ENCODE measurements around the gene ZIC5.

The ZIC5 gene

GRCh38 chr13:99970651-99971575 is 654 bp downstream of the ZIC5 start:
- ChIA-PET POLR2A (no interaction called here), CTCF (interaction anchor here (1.7 kb wide), 1 partner anchor 21 kb away, joined by 6 read pairs; no protein-coding TSS in a partner anchor)
- Histone ChIP-seq H3K4me3 (ENCODE audit: control insufficient read depth in 1 of 7, extremely low read depth in 1 of 7, insufficient read depth in 4 of 7, low read depth in 2 of 7, low read length in 6 of 7) (peak overlapping the region in 2 of 7 experiments; percentile 11 to 16), H3K27me3 (replicated peaks in 2 of 5; ENCODE audit: control insufficient read depth in 4 of 5, insufficient read depth in 5 of 5, low read length in 4 of 5) (peaks cover 35 to 97% (median 65%) of the 10 kb centered on the region in 5 experiments), H3K27ac (ENCODE audit: insufficient read depth in 1 of 2, low read depth in 1 of 2, low read length in 2 of 2, poor library complexity in 1 of 2, severe bottlenecking in 2 of 2) (no peak overlapping the region), H3K4me1 (ENCODE audit: control extremely low read depth in 1 of 4, control insufficient read depth in 4 of 4, insufficient read depth in 4 of 4, low read length in 3 of 4) (peaks cover 0 to 29% (median 12%) of the 10 kb centered on the region in 4 experiments), H3K36me3 (ENCODE audit: control insufficient read depth in 4 of 4, insufficient read depth in 4 of 4, low read length in 3 of 4) (no peaks in the 10 kb centered on the region), H3K9me3 (ENCODE audit: control extremely low read depth in 1 of 5, control insufficient read depth in 4 of 5, insufficient read depth in 2 of 5, low read depth in 1 of 5, low read length in 4 of 5) (peaks cover 0 to 4% (median 0%) of the 10 kb centered on the region in 5 experiments)
- 2% methylated on average over 90 of the region's 118 CpGs for WGBS (ENCODE audit: insufficient coverage)
- DNase-seq = peak in 1 of 3 donors; percentile 21

GRCh38 chr13:99969919-99970650 is 1.5 kb downstream of the ZIC5 start:
- Histone ChIP-seq H3K9me3 (ENCODE audit: control extremely low read depth in 1 of 5, control insufficient read depth in 4 of 5, insufficient read depth in 2 of 5, low read depth in 1 of 5, low read length in 4 of 5) (peaks cover 0 to 4% (median 0%) of the 10 kb centered on the region in 5 experiments), H3K27ac (ENCODE audit: insufficient read depth in 1 of 2, low read depth in 1 of 2, low read length in 2 of 2, poor library complexity in 1 of 2, severe bottlenecking in 2 of 2) (no peak overlapping the region), H3K27me3 (replicated peaks in 2 of 5; ENCODE audit: control insufficient read depth in 4 of 5, insufficient read depth in 5 of 5, low read length in 4 of 5) (peaks cover 31 to 97% (median 60%) of the 10 kb centered on the region in 5 experiments), H3K4me3 (ENCODE audit: control insufficient read depth in 1 of 7, extremely low read depth in 1 of 7, insufficient read depth in 4 of 7, low read depth in 2 of 7, low read length in 6 of 7) (peak overlapping the region in 4 of 7 experiments; percentile 11 to 45 (median 40)), H3K36me3 (ENCODE audit: control insufficient read depth in 4 of 4, insufficient read depth in 4 of 4, low read length in 3 of 4) (no peaks in the 10 kb centered on the region), H3K4me1 (ENCODE audit: control extremely low read depth in 1 of 4, control insufficient read depth in 4 of 4, insufficient read depth in 4 of 4, low read length in 3 of 4) (peaks cover 0 to 29% (median 12%) of the 10 kb centered on the region in 4 experiments)
- DNase-seq = peak in 1 of 3 donors; percentile 57
- WGBS (ENCODE audit: insufficient coverage) = 0% methylated on average over 51 of the region's 79 CpGs
- CTCF ChIA-PET = interaction anchor here (1.7 kb wide), 1 partner anchor 22 kb away, joined by 6 read pairs; no protein-coding TSS in a partner anchor
- POLR2A ChIA-PET = interaction anchor here (0.7 kb wide), 1 partner anchor 12 kb away, joined by 3 read pairs; no protein-coding TSS in a partner anchor

- CTCF ChIA-PET = interaction anchor here (1.7 kb wide), 1 partner anchor 23 kb away, joined by 6 read pairs; no protein-coding TSS in a partner anchor
- peaks cover 0 to 29% (median 12%) of the 10 kb centered on the region in 4 experiments for H3K4me1 ChIP-seq (ENCODE audit: control extremely low read depth in 1 of 4, control insufficient read depth in 4 of 4, insufficient read depth in 4 of 4, low read length in 3 of 4)
- 7% methylated on average over 41 of the region's 52 CpGs for WGBS (ENCODE audit: insufficient coverage)
- no peaks in the 10 kb centered on the region for H3K36me3 ChIP-seq (ENCODE audit: control insufficient read depth in 4 of 4, insufficient read depth in 4 of 4, low read length in 3 of 4)
- DNase-seq = no peak
- POLR2A ChIA-PET = interaction anchor here (0.7 kb wide), 1 partner anchor 13 kb away, joined by 3 read pairs; no protein-coding TSS in a partner anchor
- H3K4me3 ChIP-seq (ENCODE audit: control insufficient read depth in 1 of 7, extremely low read depth in 1 of 7, insufficient read depth in 4 of 7, low read depth in 2 of 7, low read length in 6 of 7) = no peak overlapping the region
- peaks cover 0 to 4% (median 0%) of the 10 kb centered on the region in 5 experiments for H3K9me3 ChIP-seq (ENCODE audit: control extremely low read depth in 1 of 5, control insufficient read depth in 4 of 5, insufficient read depth in 2 of 5, low read depth in 1 of 5, low read length in 4 of 5)
- H3K27me3 ChIP-seq (replicated peaks in 2 of 5; ENCODE audit: control insufficient read depth in 4 of 5, insufficient read depth in 5 of 5, low read length in 4 of 5) = peaks cover 31 to 97% (median 55%) of the 10 kb centered on the region in 5 experiments
- no peak overlapping the region for H3K27ac ChIP-seq (ENCODE audit: insufficient read depth in 1 of 2, low read depth in 1 of 2, low read length in 2 of 2, poor library complexity in 1 of 2, severe bottlenecking in 2 of 2)
Observed at GRCh38 chr13:99969453-99969918, 2.1 kb downstream of the ZIC5 start.

- peak in 1 of 3 donors; percentile 19 for DNase-seq
Observed at GRCh38 chr13:99968521-99969452, 2.8 kb downstream of the ZIC5 start.

GRCh38 chr13:99967869-99968520 is 3.6 kb downstream of the ZIC5 start:
- Histone ChIP-seq H3K27me3 (replicated peaks in 2 of 5; ENCODE audit: control insufficient read depth in 4 of 5, insufficient read depth in 5 of 5, low read length in 4 of 5) (peaks cover 27 to 95% (median 48%) of the 10 kb centered on the region in 5 experiments), H3K27ac (ENCODE audit: insufficient read depth in 1 of 2, low read depth in 1 of 2, low read length in 2 of 2, poor library complexity in 1 of 2, severe bottlenecking in 2 of 2) (no peak overlapping the region), H3K4me3 (ENCODE audit: control insufficient read depth in 1 of 7, extremely low read depth in 1 of 7, insufficient read depth in 4 of 7, low read depth in 2 of 7, low read length in 6 of 7) (no peak overlapping the region), H3K9me3 (ENCODE audit: control extremely low read depth in 1 of 5, control insufficient read depth in 4 of 5, insufficient read depth in 2 of 5, low read depth in 1 of 5, low read length in 4 of 5) (peaks cover 0 to 4% (median 0%) of the 10 kb centered on the region in 5 experiments), H3K36me3 (ENCODE audit: control insufficient read depth in 4 of 4, insufficient read depth in 4 of 4, low read length in 3 of 4) (no peaks in the 10 kb centered on the region), H3K4me1 (ENCODE audit: control extremely low read depth in 1 of 4, control insufficient read depth in 4 of 4, insufficient read depth in 4 of 4, low read length in 3 of 4) (peaks cover 0 to 29% (median 12%) of the 10 kb centered on the region in 4 experiments)
- no peak for DNase-seq
- ChIA-PET POLR2A (no interaction called here), CTCF (interaction anchor here (1.4 to 1.6 kb wide), 2 partner anchors 12 to 309 kb away, joined by 3 read pairs; no protein-coding TSS in a partner anchor)
- 2% methylated on average over 48 of the region's 58 CpGs for WGBS (ENCODE audit: insufficient coverage)

More at GRCh38 chr13:99968521-99969452, 2.8 kb downstream of the ZIC5 start:
- WGBS (ENCODE audit: insufficient coverage) = 5% methylated on average over 77 of the region's 81 CpGs
- H3K9me3 ChIP-seq (ENCODE audit: control extremely low read depth in 1 of 5, control insufficient read depth in 4 of 5, insufficient read depth in 2 of 5, low read depth in 1 of 5, low read length in 4 of 5) = peaks cover 0 to 4% (median 0%) of the 10 kb centered on the region in 5 experiments
- ChIA-PET CTCF (interaction anchor here (1.6 kb wide), 1 partner anchor 310 kb away, joined by 3 read pairs; no protein-coding TSS in a partner anchor), POLR2A (no interaction called here)
- no peak overlapping the region for H3K4me3 ChIP-seq (ENCODE audit: control insufficient read depth in 1 of 7, extremely low read depth in 1 of 7, insufficient read depth in 4 of 7, low read depth in 2 of 7, low read length in 6 of 7)
- H3K36me3 ChIP-seq (ENCODE audit: control insufficient read depth in 4 of 4, insufficient read depth in 4 of 4, low read length in 3 of 4) = no peaks in the 10 kb centered on the region
- peaks cover 0 to 29% (median 12%) of the 10 kb centered on the region in 4 experiments for H3K4me1 ChIP-seq (ENCODE audit: control extremely low read depth in 1 of 4, control insufficient read depth in 4 of 4, insufficient read depth in 4 of 4, low read length in 3 of 4)
- H3K27me3 ChIP-seq (replicated peaks in 2 of 5; ENCODE audit: control insufficient read depth in 4 of 5, insufficient read depth in 5 of 5, low read length in 4 of 5) = peaks cover 31 to 97% (median 54%) of the 10 kb centered on the region in 5 experiments
- no peak overlapping the region for H3K27ac ChIP-seq (ENCODE audit: insufficient read depth in 1 of 2, low read depth in 1 of 2, low read length in 2 of 2, poor library complexity in 1 of 2, severe bottlenecking in 2 of 2)
